Measurements from ENCODE around the gene FARS2. TPM values are rescaled to one million over a fixed set of nuclear protein-coding genes. Genes with fewer than 3 reads are reported as not detected.

Gene FARS2
- total RNA-seq, 4 donors from 2014 or later: 10.6 to 24.9 (median 15.2) TPM

DNA sequence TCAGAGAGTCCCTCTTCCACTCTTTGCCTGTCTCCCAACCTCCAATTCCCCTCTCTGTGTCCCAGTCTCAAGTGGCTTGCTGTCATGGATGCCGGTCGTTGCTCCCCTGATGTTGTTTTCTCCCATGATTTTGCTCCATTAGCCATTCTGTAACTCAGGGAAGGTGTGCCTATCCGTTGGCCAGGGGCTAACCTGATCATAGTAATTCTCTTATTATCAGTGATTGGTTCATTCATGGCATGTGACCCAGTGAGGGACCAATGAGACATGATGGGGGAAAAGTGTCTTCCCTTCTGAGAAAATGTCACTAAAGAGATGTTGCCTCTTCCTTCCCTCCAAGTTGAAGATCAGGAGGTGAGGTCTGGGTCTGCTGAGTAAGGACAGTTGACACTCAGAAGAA lies 214.5 kb downstream of the FARS2 start:
- Histone ChIP-seq H3K27me3 (no peaks in the 10 kb centered on the region), H3K4me1 (peaks cover 3 to 17% (median 8%) of the 10 kb centered on the region in 4 donors), H3K9me3 (no peaks in the 10 kb centered on the region), H3K4me3 (no peak overlapping the region), H3K36me3 (no peaks in the 10 kb centered on the region), H3K27ac (replicated peaks in 1 of 4) (no peak overlapping the region)
- 98% methylated on average over 3 of the region's 3 CpGs for WGBS
- no peak for DNase-seq (ENCODE audit: extremely low spot score)
- intact Hi-C loops (cut with DNase I): no loop called here
- TF ChIP-seq POLR2A (IDR thresholded peaks at IDR 0.05; ENCODE audit: low read depth) (no peak), EP300 (IDR thresholded peaks at IDR 0.05) (no peak), POLR2AphosphoS5 (IDR thresholded peaks at IDR 0.05) (no peak)
- TF ChIP-seq, protein P1, sequence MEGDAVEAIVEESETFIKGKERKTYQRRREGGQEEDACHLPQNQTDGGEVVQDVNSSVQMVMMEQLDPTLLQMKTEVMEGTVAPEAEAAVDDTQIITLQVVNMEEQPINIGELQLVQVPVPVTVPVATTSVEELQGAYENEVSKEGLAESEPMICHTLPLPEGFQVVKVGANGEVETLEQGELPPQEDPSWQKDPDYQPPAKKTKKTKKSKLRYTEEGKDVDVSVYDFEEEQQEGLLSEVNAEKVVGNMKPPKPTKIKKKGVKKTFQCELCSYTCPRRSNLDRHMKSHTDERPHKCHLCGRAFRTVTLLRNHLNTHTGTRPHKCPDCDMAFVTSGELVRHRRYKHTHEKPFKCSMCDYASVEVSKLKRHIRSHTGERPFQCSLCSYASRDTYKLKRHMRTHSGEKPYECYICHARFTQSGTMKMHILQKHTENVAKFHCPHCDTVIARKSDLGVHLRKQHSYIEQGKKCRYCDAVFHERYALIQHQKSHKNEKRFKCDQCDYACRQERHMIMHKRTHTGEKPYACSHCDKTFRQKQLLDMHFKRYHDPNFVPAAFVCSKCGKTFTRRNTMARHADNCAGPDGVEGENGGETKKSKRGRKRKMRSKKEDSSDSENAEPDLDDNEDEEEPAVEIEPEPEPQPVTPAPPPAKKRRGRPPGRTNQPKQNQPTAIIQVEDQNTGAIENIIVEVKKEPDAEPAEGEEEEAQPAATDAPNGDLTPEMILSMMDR (IDR thresholded peaks at IDR 0.05): no peak

GRCh38 chr6:5478380-5478779 lies 217.1 kb downstream of the FARS2 start:
- intact Hi-C loops (cut with DNase I): no loop called here

DNA sequence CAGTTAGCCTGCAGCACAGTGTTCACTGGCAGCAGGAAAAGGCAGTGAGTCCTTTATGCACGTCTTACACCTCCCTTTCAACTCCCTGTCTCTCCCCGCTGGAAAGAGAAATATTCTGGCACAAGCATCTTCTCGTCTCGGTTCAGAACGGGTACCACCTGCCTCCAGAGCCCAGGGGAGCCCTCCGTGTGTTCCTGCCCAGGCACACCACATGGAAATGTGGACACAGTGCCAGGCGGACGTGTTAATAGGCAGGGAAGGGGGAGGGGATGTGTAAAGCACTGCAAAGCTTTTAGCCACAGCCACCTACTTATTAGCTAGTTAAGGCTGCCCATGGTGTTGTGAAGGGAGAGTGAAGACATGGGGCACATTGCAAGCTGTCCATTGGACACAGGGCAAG lies 219.7 kb downstream of the FARS2 start:
- Histone ChIP-seq H3K4me1 (peaks cover 0 to 10% (median 2%) of the 10 kb centered on the region in 4 donors), H3K27me3 (no peaks in the 10 kb centered on the region), H3K9me3 (no peaks in the 10 kb centered on the region), H3K27ac (replicated peaks in 1 of 4) (no peak overlapping the region), H3K36me3 (no peaks in the 10 kb centered on the region), H3K4me3 (peak overlapping the region in 2 of 4 donors; percentile 16 to 17)
- intact Hi-C loops (cut with DNase I): no loop called here
- WGBS: 61% methylated on average over 7 of the region's 8 CpGs
- no peak for TF ChIP-seq EP300 (IDR thresholded peaks at IDR 0.05)
- TF ChIP-seq, protein P1 (IDR thresholded peaks at IDR 0.05): no peak
- no peak for TF ChIP-seq POLR2AphosphoS5 (IDR thresholded peaks at IDR 0.05)
- no peak for TF ChIP-seq POLR2A (IDR thresholded peaks at IDR 0.05; ENCODE audit: low read depth)
- no peak for DNase-seq (ENCODE audit: extremely low spot score)

More at GRCh38 chr6:5478380-5478779, 217.1 kb downstream of the FARS2 start:
- 95% methylated on average over 6 of the region's 6 CpGs for WGBS
- Histone ChIP-seq H3K4me3 (no peak overlapping the region), H3K27me3 (no peaks in the 10 kb centered on the region), H3K27ac (replicated peaks in 1 of 4) (no peak overlapping the region), H3K9me3 (no peaks in the 10 kb centered on the region), H3K36me3 (no peaks in the 10 kb centered on the region), H3K4me1 (peaks cover 0 to 10% (median 2%) of the 10 kb centered on the region in 4 donors)
- no peak for DNase-seq (ENCODE audit: extremely low spot score)
- TF ChIP-seq, protein P1 (IDR thresholded peaks at IDR 0.05): no peak
- TF ChIP-seq POLR2AphosphoS5 (IDR thresholded peaks at IDR 0.05) (no peak), EP300 (IDR thresholded peaks at IDR 0.05) (no peak), POLR2A (IDR thresholded peaks at IDR 0.05; ENCODE audit: low read depth) (no peak)

DNA sequence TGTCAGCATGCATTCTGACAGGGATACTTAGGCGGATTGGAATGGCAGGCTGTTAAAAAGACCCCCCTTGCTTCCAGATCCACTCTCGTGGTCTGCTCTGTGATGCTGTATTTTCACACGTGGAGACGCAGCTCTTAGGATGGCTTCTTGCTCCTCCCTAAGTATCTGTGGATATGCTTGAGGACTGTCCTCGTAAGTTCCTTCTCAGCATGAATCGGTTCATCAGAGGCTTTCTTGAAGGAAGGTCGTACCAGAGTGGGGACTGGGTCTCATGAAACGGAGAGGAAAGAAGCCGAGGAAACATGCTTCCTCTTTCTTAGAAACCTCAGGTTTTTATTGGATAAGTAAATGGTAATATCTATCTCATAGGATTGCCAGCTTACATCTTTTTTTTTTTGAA lies 220.4 kb downstream of the FARS2 start:
- 89% methylated on average over 9 of the region's 9 CpGs for WGBS
- TF ChIP-seq EP300 (IDR thresholded peaks at IDR 0.05): no peak
- TF ChIP-seq, protein P1 (IDR thresholded peaks at IDR 0.05): no peak
- no peak overlapping the region for H3K4me3 ChIP-seq
- no peak overlapping the region for H3K27ac ChIP-seq (replicated peaks in 1 of 4)
- no peaks in the 10 kb centered on the region for H3K27me3 ChIP-seq
- H3K4me1 ChIP-seq: peaks cover 0 to 10% (median 2%) of the 10 kb centered on the region in 4 donors
- intact Hi-C loops (cut with DNase I): no loop called here
- H3K9me3 ChIP-seq: no peaks in the 10 kb centered on the region
- H3K36me3 ChIP-seq: peaks cover 0 to 1% (median under 1%) of the 10 kb centered on the region in 4 donors
- no peak for DNase-seq (ENCODE audit: extremely low spot score)

DNA sequence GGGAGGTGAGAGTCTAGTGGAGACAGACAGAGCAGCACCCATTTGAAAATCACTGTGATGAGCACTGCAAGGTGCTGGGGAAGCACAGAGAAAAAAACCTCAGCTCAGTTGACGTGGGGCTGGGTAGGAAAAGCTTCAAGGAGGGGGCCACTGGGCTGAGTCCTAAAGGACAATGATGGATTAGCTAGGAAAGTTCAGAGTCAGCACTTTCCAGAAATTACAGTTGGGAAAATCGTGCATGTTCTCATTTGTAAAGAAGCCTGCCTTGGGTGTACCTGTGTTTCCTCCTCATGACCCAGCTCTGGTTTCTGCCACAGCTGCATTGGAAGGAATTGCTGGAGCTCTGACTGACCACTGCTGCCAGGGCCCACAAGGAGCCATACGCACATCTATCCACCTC lies 221.3 kb downstream of the FARS2 start:
- no peak overlapping the region for H3K27ac ChIP-seq (replicated peaks in 1 of 4)
- no peak for TF ChIP-seq POLR2AphosphoS5 (IDR thresholded peaks at IDR 0.05)
- TF ChIP-seq POLR2A (IDR thresholded peaks at IDR 0.05; ENCODE audit: low read depth): no peak
- TF ChIP-seq, protein P1 (IDR thresholded peaks at IDR 0.05): no peak
- no peak for TF ChIP-seq EP300 (IDR thresholded peaks at IDR 0.05)
- 82% methylated on average over 3 of the region's 3 CpGs for WGBS
- peaks cover 0 to 10% (median 4%) of the 10 kb centered on the region in 4 donors for H3K36me3 ChIP-seq
- no peak for DNase-seq (ENCODE audit: extremely low spot score)
- peaks cover 0 to 10% (median 2%) of the 10 kb centered on the region in 4 donors for H3K4me1 ChIP-seq
- H3K27me3 ChIP-seq: no peaks in the 10 kb centered on the region
- intact Hi-C loops (cut with DNase I): no loop called here
- H3K9me3 ChIP-seq: no peaks in the 10 kb centered on the region
- H3K4me3 ChIP-seq: no peak overlapping the region
